Measurements from ENCODE around the gene SETDB1. TPM values are rescaled to one million over a fixed set of nuclear protein-coding genes. Genes with fewer than 3 reads are reported as not detected.

SETDB1 gene
- total RNA-seq, 1 donor from 2014 or later = 30.0 TPM

DNA sequence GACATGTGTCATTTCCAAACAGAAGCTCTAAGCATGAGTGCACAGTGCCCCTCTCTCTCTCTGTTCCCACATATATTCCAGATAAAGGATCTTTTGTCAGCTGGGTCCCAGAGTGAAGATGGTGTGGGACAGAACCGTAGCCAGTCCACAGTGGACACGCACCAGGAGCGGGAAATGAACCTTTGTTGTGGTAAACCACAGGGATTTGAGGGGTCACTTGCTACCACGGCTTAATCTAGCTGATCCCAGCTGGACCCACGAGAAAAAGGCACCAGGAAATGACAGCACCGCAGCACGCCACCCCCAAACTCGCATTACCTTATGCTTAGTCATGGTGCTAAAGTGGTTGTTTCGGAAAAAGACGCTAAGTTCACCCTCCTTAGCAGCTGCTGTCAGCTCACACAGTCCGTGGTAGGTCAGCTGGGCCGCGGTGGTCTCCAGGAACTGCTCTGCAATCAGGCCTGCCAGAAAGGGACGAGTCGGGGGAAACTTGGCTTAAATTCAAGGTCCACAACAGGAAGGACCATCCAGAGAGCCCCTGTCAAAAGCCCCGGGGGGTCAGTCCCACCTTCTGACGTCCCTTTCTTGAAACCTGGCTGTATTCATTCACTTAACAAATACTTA, 73.0 kb downstream of the SETDB1 start:
- no peaks in the 10 kb centered on the region for H3K36me3 ChIP-seq (ENCODE audit: insufficient read depth, low read length)
- peak overlapping the region; percentile 92 for H3K27ac Mint-ChIP-seq (ENCODE audit: unreplicated experiment)
- H2AFZ ChIP-seq (ENCODE audit: low read depth, low read length) = peak overlapping the region; percentile 24
- peaks cover 31% of the 10 kb centered on the region for H3K4me1 ChIP-seq (ENCODE audit: insufficient read depth, low read length)
- peak overlapping the region; percentile 77 for H3K4me2 ChIP-seq (ENCODE audit: low read length)
- no peaks in the 10 kb centered on the region for H3K27me3 ChIP-seq (ENCODE audit: insufficient read depth, low read length)
- DNase-seq (ENCODE audit: low read depth) (peak; percentile 93), FAIRE-seq (peak; percentile 52)
- peak overlapping the region; percentile 79 for H3K27ac ChIP-seq (ENCODE audit: low read depth, low read length)
- H3K36me3 Mint-ChIP-seq (ENCODE audit: low read depth, unreplicated experiment) = peaks cover 11% of the 10 kb centered on the region
- H3K9me3 Mint-ChIP-seq (ENCODE audit: unreplicated experiment) = peaks cover 2% of the 10 kb centered on the region
- H3K4me3 ChIP-seq (ENCODE audit: insufficient read depth, low read depth, low read length) = peak overlapping the region; percentile 27
- H4K20me1 ChIP-seq (ENCODE audit: insufficient read depth, low read length) = no peaks in the 10 kb centered on the region
- TF ChIP-seq, protein P1, sequence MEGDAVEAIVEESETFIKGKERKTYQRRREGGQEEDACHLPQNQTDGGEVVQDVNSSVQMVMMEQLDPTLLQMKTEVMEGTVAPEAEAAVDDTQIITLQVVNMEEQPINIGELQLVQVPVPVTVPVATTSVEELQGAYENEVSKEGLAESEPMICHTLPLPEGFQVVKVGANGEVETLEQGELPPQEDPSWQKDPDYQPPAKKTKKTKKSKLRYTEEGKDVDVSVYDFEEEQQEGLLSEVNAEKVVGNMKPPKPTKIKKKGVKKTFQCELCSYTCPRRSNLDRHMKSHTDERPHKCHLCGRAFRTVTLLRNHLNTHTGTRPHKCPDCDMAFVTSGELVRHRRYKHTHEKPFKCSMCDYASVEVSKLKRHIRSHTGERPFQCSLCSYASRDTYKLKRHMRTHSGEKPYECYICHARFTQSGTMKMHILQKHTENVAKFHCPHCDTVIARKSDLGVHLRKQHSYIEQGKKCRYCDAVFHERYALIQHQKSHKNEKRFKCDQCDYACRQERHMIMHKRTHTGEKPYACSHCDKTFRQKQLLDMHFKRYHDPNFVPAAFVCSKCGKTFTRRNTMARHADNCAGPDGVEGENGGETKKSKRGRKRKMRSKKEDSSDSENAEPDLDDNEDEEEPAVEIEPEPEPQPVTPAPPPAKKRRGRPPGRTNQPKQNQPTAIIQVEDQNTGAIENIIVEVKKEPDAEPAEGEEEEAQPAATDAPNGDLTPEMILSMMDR (IDR thresholded peaks at IDR 0.05; ENCODE audit: insufficient read depth, low read depth, low read length) = no peak
- no peak for TF ChIP-seq EZH2 (IDR thresholded peaks at IDR 0.05; ENCODE audit: insufficient read depth, low read length)
- peaks cover 38% of the 10 kb centered on the region for H3K4me1 Mint-ChIP-seq (ENCODE audit: low read depth, unreplicated experiment)
- no peaks in the 10 kb centered on the region for H3K79me2 ChIP-seq (ENCODE audit: insufficient read depth, low read length)
- peak overlapping the region; percentile 45 for H3K4me3 Mint-ChIP-seq (ENCODE audit: unreplicated experiment)
- H3K9me3 ChIP-seq (ENCODE audit: insufficient read depth, low read depth, low read length) = no peaks in the 10 kb centered on the region
- peak overlapping the region; percentile 71 for H3K9ac ChIP-seq (ENCODE audit: low read length)
- no peaks in the 10 kb centered on the region for H3K27me3 Mint-ChIP-seq (ENCODE audit: low read depth, unreplicated experiment)

DNA sequence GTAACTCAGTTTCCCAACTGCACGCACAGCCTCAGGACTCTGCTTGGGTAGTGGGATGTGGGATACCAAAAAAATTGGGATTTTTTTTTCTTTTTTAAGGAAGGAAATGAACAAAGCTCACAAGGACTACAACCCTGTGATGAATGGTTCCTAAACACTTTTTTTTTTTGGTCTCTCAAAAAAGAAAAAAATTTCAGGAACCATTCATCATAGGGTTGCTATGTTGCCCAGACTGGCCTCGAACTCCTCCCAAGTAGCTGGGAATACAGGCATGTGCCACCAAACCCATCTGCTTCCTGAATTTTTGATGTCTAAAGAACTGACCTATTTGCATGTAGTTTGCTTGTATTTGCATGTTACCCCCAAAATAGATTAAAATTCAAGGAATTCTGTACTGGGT, 73.8 kb downstream of the SETDB1 start:
- H3K27me3 ChIP-seq (ENCODE audit: insufficient read depth, low read length) = no peaks in the 10 kb centered on the region
- H3K36me3 ChIP-seq (ENCODE audit: insufficient read depth, low read length) = no peaks in the 10 kb centered on the region
- no peaks in the 10 kb centered on the region for H3K27me3 Mint-ChIP-seq (ENCODE audit: low read depth, unreplicated experiment)
- no peak overlapping the region for H3K4me3 ChIP-seq (ENCODE audit: insufficient read depth, low read depth, low read length)
- no peak overlapping the region for H2AFZ ChIP-seq (ENCODE audit: low read depth, low read length)
- H3K9me3 ChIP-seq (ENCODE audit: insufficient read depth, low read depth, low read length) = no peaks in the 10 kb centered on the region
- no peaks in the 10 kb centered on the region for H4K20me1 ChIP-seq (ENCODE audit: insufficient read depth, low read length)
- no peaks in the 10 kb centered on the region for H3K79me2 ChIP-seq (ENCODE audit: insufficient read depth, low read length)
- H3K27ac ChIP-seq (ENCODE audit: low read depth, low read length) = no peak overlapping the region
- H3K9ac ChIP-seq (ENCODE audit: low read length) = peak overlapping the region; percentile 71
- no peak for TF ChIP-seq EZH2 (IDR thresholded peaks at IDR 0.05; ENCODE audit: insufficient read depth, low read length)
- TF ChIP-seq, protein P1 (IDR thresholded peaks at IDR 0.05; ENCODE audit: insufficient read depth, low read depth, low read length) = no peak
- peaks cover 39% of the 10 kb centered on the region for H3K4me1 Mint-ChIP-seq (ENCODE audit: low read depth, unreplicated experiment)
- DNase-seq (ENCODE audit: low read depth) = no peak
- peaks cover 2% of the 10 kb centered on the region for H3K9me3 Mint-ChIP-seq (ENCODE audit: unreplicated experiment)
- no peak for FAIRE-seq
- peak overlapping the region; percentile 77 for H3K4me2 ChIP-seq (ENCODE audit: low read length)
- peak overlapping the region; percentile 52 for H3K4me3 Mint-ChIP-seq (ENCODE audit: unreplicated experiment)
- H3K4me1 ChIP-seq (ENCODE audit: insufficient read depth, low read length) = peaks cover 31% of the 10 kb centered on the region
- H3K36me3 Mint-ChIP-seq (ENCODE audit: low read depth, unreplicated experiment) = peaks cover 11% of the 10 kb centered on the region
- peak overlapping the region; percentile 92 for H3K27ac Mint-ChIP-seq (ENCODE audit: unreplicated experiment)

DNA sequence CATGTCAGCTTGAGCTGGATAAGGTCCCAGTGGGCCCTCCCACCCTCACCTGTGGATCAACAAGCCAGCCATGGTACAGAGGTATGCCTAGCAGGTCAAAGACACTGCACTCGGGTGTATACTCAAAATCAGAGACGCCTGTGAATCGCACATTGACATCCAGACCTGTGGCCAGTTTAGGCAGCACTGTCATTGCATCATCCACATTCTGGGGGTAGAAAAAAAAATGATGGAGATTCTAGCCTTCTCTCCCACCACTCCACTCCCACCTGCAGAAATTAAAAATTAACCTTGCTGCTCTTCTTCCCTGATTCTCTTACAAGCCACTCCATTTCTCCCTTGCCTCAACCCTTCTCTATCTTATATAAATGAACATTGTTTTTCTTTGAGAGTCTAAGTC, 74.2 kb downstream of the SETDB1 start:
- Histone ChIP-seq H4K20me1 (ENCODE audit: insufficient read depth, low read length) (no peaks in the 10 kb centered on the region), H3K4me3 (ENCODE audit: insufficient read depth, low read depth, low read length) (no peak overlapping the region), H3K4me2 (ENCODE audit: low read length) (no peak overlapping the region), H3K27me3 (ENCODE audit: insufficient read depth, low read length) (no peaks in the 10 kb centered on the region), H3K9ac (ENCODE audit: low read length) (no peak overlapping the region), H3K36me3 (ENCODE audit: insufficient read depth, low read length) (no peaks in the 10 kb centered on the region), H3K4me1 (ENCODE audit: insufficient read depth, low read length) (peaks cover 33% of the 10 kb centered on the region), H3K79me2 (ENCODE audit: insufficient read depth, low read length) (peaks cover 1% of the 10 kb centered on the region), H3K9me3 (ENCODE audit: insufficient read depth, low read depth, low read length) (no peaks in the 10 kb centered on the region), H3K27ac (ENCODE audit: low read depth, low read length) (no peak overlapping the region), H2AFZ (ENCODE audit: low read depth, low read length) (no peak overlapping the region)
- Mint-ChIP-seq H3K9me3 (ENCODE audit: unreplicated experiment) (peaks cover 2% of the 10 kb centered on the region), H3K27ac (ENCODE audit: unreplicated experiment) (peak overlapping the region; percentile 92), H3K4me3 (ENCODE audit: unreplicated experiment) (peak overlapping the region; percentile 52), H3K27me3 (ENCODE audit: low read depth, unreplicated experiment) (no peaks in the 10 kb centered on the region), H3K4me1 (ENCODE audit: low read depth, unreplicated experiment) (peaks cover 40% of the 10 kb centered on the region), H3K36me3 (ENCODE audit: low read depth, unreplicated experiment) (peaks cover 12% of the 10 kb centered on the region)
- TF ChIP-seq, protein P1 (IDR thresholded peaks at IDR 0.05; ENCODE audit: insufficient read depth, low read depth, low read length) = no peak
- TF ChIP-seq EZH2 (IDR thresholded peaks at IDR 0.05; ENCODE audit: insufficient read depth, low read length) = no peak
- DNase-seq (ENCODE audit: low read depth) (no peak), FAIRE-seq (no peak)

Measured in astrocyte (in vitro differentiated cells and primary cell).